OCI-LY1 (cell line): ENCODE results near the gene NOM1.

Experiments
- CTCF ChIP-seq: fragments of 200-600 bp; sonication (generic), shearing (Covaris generic); IDR thresholded peaks from 2 replicates; pipeline ENCODE4 v1.5.1; 2017; ENCODE audit warnings: mild to moderate bottlenecking, antibody characterized with exemption, low read length, moderate library complexity, mixed read lengths
- EZH2 ChIP-seq: fragments of 200-600 bp; sonication (generic), shearing (Covaris generic); IDR thresholded peaks from 2 replicates; pipeline ENCODE4 v1.8.0; 2017; ENCODE audit warnings: borderline replicate concordance, mixed run types, mild to moderate bottlenecking, antibody characterized with exemption, low read length, moderate library complexity, mixed read lengths

- TF ChIP-seq CTCF (no peak), EZH2 (no peak)
Observed at GRCh38 chr7:156928406-156928747, 21.1 kb upstream of the NOM1 start.
